IMR-90 (cell line): ENCODE results near the gene SLC19A2.
A peak's percentile ranks its signal among the peaks of the same experiment; 100 is the strongest.

Experiments used
- CTCF ChIP-seq: conservative IDR thresholded peaks from 2 replicates; pipeline ENCODE4 v1.5.1; 2012; ENCODE audit warnings: mild to moderate bottlenecking, low read depth, low read length, improper control_type of control experiment
- RAD21 ChIP-seq: IDR thresholded peaks from 2 replicates; pipeline ENCODE4 v1.6.1; 2012; ENCODE audit warnings: low read length, improper control_type of control experiment
- RCOR1 ChIP-seq: IDR thresholded peaks from 2 replicates; pipeline ENCODE4 v1.6.1; 2012; ENCODE audit warnings: mild to moderate bottlenecking, low read length, improper control_type of control experiment; ENCODE audit not compliant: insufficient replicate concordance
- SMC3 ChIP-seq: fragments of 150-350 bp; IDR thresholded peaks from 2 replicates; pipeline ENCODE4 v1.6.1; 2016; ENCODE audit warnings: low read depth, mild to moderate bottlenecking, antibody characterized with exemption, low read length, moderate library complexity
- USF2 ChIP-seq: fragments of 150-350 bp; IDR thresholded peaks from 2 replicates; pipeline ENCODE4 v1.6.1; 2017; ENCODE audit warnings: mild to moderate bottlenecking, antibody characterized with exemption, low read length, low read depth

GRCh38 chr1:169484683-169485430 lies 887 bp downstream of the SLC19A2 start:
- TF ChIP-seq CTCF (no peak), USF2 (peak; percentile 63), SMC3 (no peak), RAD21 (no peak), RCOR1 (no peak)
